ENCODE measurements around the gene PRLR.

DNA sequence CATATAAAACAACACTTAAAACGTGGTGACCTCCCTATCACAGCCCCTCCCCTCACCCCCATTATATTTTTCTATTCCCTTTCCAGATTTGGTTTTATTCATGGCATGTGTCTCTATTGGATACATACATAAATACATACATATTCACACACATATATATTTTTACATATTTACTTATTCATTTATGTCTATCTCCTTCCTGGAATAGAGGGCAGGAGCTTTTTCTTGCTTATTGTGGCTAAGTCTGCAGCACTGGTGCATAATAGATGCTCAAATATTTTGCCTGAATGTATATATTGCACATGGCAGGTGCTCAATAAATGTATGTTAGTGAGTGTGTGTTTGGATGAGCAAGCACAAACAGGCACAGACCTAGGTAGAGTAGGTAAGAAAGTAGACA lies 185.0 kb downstream of the PRLR start:
- TF ChIP-seq, protein P1, sequence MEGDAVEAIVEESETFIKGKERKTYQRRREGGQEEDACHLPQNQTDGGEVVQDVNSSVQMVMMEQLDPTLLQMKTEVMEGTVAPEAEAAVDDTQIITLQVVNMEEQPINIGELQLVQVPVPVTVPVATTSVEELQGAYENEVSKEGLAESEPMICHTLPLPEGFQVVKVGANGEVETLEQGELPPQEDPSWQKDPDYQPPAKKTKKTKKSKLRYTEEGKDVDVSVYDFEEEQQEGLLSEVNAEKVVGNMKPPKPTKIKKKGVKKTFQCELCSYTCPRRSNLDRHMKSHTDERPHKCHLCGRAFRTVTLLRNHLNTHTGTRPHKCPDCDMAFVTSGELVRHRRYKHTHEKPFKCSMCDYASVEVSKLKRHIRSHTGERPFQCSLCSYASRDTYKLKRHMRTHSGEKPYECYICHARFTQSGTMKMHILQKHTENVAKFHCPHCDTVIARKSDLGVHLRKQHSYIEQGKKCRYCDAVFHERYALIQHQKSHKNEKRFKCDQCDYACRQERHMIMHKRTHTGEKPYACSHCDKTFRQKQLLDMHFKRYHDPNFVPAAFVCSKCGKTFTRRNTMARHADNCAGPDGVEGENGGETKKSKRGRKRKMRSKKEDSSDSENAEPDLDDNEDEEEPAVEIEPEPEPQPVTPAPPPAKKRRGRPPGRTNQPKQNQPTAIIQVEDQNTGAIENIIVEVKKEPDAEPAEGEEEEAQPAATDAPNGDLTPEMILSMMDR (IDR thresholded peaks at IDR 0.05) = no peak
- TF ChIP-seq POLR2AphosphoS5 (IDR thresholded peaks at IDR 0.05) (no peak), POLR2A (IDR thresholded peaks at IDR 0.05) (no peak)

Measured in prostate gland (tissue), 2 donors.